T-cell (primary cell): Measurements from ENCODE around the gene PDF. TPM values are rescaled to one million over a fixed set of nuclear protein-coding genes. Genes with fewer than 3 reads are reported as not detected.
A peak's percentile ranks its signal among the peaks of the same experiment; 100 is the strongest.
"Not testable (repeated sequence)": the region's sequence is repeated elsewhere in the genome, so short reads cannot be mapped to it uniquely, and the experiment has no call there.

Experiments used
- ATAC-seq, 4 experiments: fragments of 200-7000 bp in 3 of 4; fragments of 150-1000 bp in 1 of 4; cut with Tn5 transposase; replicated peaks in 1 of 4; 1 replicate in 3 of 4; 2 replicates in 1 of 4; pipeline ENCODE4 v1.10.0; 2021; ENCODE audit warnings: moderate library complexity in 3 of 4, mild to moderate bottlenecking in 2 of 4, moderate number of reproducible peaks in 1 of 4
- CTCF ChIA-PET, 2 donors: fragments of 300-600 bp; sonication (Branson Sonifier 250); formaldehyde crosslinking; loops; one replicate each; lab custom pipeline; 2022; ENCODE audit warnings: antibody characterized with exemption in 2 of 2; lab: Charles Lee
- POLR2A ChIA-PET, 2 donors: fragments of 300-600 bp; sonication (Branson Sonifier 250); formaldehyde crosslinking; loops; one replicate each; lab custom pipeline; 2022; ENCODE audit warnings: antibody characterized with exemption in 2 of 2; lab: Charles Lee
- DNase-seq, 35 experiments: peaks; one replicate each; pipeline versions ENCODE4 v3.0.0 to v3.0.0-alpha.2; 2013 to 2023
- H3K27ac ChIP-seq: one replicate; pipeline ENCODE4 v1.5.1; 2013; ENCODE audit warnings: low read length
- H3K27me3 ChIP-seq, 2 experiments: replicated peaks in 1 of 2; 1 replicate in 1 of 2; 2 replicates in 1 of 2; pipeline versions ENCODE4 v1.6.1 to v1.7.0; 2013; ENCODE audit warnings: low read length in 1 of 2, mixed read lengths in 1 of 2; ENCODE audit not compliant: control insufficient read depth in 2 of 2, insufficient read depth in 2 of 2; ENCODE audit errors: extremely low read depth in 1 of 2
- H3K36me3 ChIP-seq, 2 donors: 1 replicate in 1 of 2; 2 replicates in 1 of 2; pipeline versions ENCODE4 v1.6.1 to v1.7.0; 2013; ENCODE audit warnings: low read length in 1 of 2; ENCODE audit not compliant: control insufficient read depth in 2 of 2, insufficient read depth in 1 of 2; ENCODE audit errors: extremely low read depth in 1 of 2
- H3K4me1 ChIP-seq, 2 experiments: 1 replicate in 1 of 2; 2 replicates in 1 of 2; pipeline versions ENCODE4 v1.6.1 to v1.7.0; 2013; ENCODE audit warnings: low read length in 2 of 2, mixed read lengths in 1 of 2; ENCODE audit not compliant: insufficient read depth in 2 of 2, control insufficient read depth in 1 of 2; ENCODE audit errors: extremely low read depth in 1 of 2
- H3K4me3 ChIP-seq, 2 donors: 1 replicate in 1 of 2; 2 replicates in 1 of 2; pipeline versions ENCODE4 v1.5.1 to v1.7.0; 2013; ENCODE audit warnings: mild to moderate bottlenecking in 2 of 2, low read length in 1 of 2, moderate library complexity in 1 of 2; ENCODE audit not compliant: control insufficient read depth in 1 of 2; ENCODE audit errors: extremely low read depth in 1 of 2
- H3K9me3 ChIP-seq: 2 replicates; pipeline ENCODE4 v1.7.0; 2013
- H3K27ac Mint-ChIP-seq, 2 donors: one replicate each; pipeline ENCODE4 v1.8.0; 2020 to 2021; ENCODE audit warnings: mild to moderate bottlenecking in 2 of 2, mixed read lengths in 2 of 2
- H3K27me3 Mint-ChIP-seq, 2 donors: one replicate each; pipeline ENCODE4 v1.8.0; 2021 to 2022; ENCODE audit warnings: mixed read lengths in 2 of 2
- H3K36me3 Mint-ChIP-seq: one replicate; pipeline ENCODE4 v1.8.0; 2021; ENCODE audit warnings: mixed read lengths
- H3K4me1 Mint-ChIP-seq, 3 donors: one replicate each; pipeline ENCODE4 v1.8.0; 2020 to 2022; ENCODE audit warnings: mixed read lengths in 3 of 3, mild to moderate bottlenecking in 1 of 3
- H3K4me3 Mint-ChIP-seq, 3 donors: one replicate each; pipeline ENCODE4 v1.8.0; 2020 to 2022; ENCODE audit warnings: mild to moderate bottlenecking in 3 of 3, mixed read lengths in 3 of 3, moderate library complexity in 3 of 3
- H3K9me3 Mint-ChIP-seq, 3 donors: one replicate each; pipeline ENCODE4 v1.8.0; 2020 to 2022; ENCODE audit warnings: mixed read lengths in 3 of 3
- WGBS: methylation state at CpG from one replicate; pipeline ENCODE4 v1.1.5; 2013; ENCODE audit warnings: missing lambda C conversion rate; ENCODE audit not compliant: insufficient coverage; 5-methylcytosine and 5-hydroxymethylcytosine counted together
- total RNA-seq, 35 experiments: library from RNA in 6 of 35; stranded (reverse) in 6 of 35; fragments of 120-200 nt in 1 of 35; gene quantifications; one replicate each; pipeline versions ENCODE4 v1.2.1 to v1.2.4 and lab custom pipeline; 2013 to 2026

The PDF gene
- total RNA-seq, 5 donors from 2014 or later (not counting 1 experiment from before 2014, with no cell fraction given): 5.3 to 20.5 (median 16.1) TPM

DNA sequence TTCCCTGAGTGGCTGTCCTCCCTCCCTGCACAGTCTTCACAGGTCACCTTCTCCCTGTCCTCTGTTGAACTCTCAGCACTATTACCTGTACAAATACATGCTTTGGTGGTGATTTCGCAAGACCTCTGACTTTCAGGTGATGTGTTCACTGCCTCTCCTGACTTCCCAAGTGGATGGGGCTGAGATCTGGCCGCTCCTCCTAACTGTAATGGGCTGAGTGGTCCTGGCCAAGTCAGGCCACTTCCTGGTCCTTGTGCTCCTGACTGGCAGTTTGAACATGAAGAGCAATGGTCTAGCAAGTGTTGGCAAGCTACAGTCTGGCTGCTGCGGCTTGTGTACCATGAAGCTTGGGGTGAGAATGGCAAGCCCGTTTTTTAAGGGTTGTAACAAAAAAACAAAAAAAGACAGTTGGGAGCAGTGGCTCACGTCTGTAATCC, 32.9 kb upstream of the PDF start:
- H3K27ac Mint-ChIP-seq: no peak overlapping the region
- H3K27me3 ChIP-seq: no peaks in the 10 kb centered on the region
- no peaks in the 10 kb centered on the region for H3K27me3 Mint-ChIP-seq
- H3K4me1 Mint-ChIP-seq: peaks cover 5 to 13% (median 7%) of the 10 kb centered on the region in 3 donors
- no peaks in the 10 kb centered on the region for H3K4me1 ChIP-seq
- no peaks in the 10 kb centered on the region for H3K9me3 ChIP-seq
- POLR2A ChIA-PET: no interaction called here
- ATAC-seq: no peak
- no peaks in the 10 kb centered on the region for H3K9me3 Mint-ChIP-seq
- WGBS: 100% methylated on average over 4 of the region's 5 CpGs
- H3K27ac ChIP-seq: no peak overlapping the region
- no peak overlapping the region for H3K4me3 Mint-ChIP-seq
- CTCF ChIA-PET: no interaction called here
- no peak for DNase-seq
- H3K36me3 Mint-ChIP-seq: peaks cover 42% of the 10 kb centered on the region
- peaks cover 14 to 62% of the 10 kb centered on the region in 2 donors for H3K36me3 ChIP-seq
- no peak overlapping the region for H3K4me3 ChIP-seq

DNA sequence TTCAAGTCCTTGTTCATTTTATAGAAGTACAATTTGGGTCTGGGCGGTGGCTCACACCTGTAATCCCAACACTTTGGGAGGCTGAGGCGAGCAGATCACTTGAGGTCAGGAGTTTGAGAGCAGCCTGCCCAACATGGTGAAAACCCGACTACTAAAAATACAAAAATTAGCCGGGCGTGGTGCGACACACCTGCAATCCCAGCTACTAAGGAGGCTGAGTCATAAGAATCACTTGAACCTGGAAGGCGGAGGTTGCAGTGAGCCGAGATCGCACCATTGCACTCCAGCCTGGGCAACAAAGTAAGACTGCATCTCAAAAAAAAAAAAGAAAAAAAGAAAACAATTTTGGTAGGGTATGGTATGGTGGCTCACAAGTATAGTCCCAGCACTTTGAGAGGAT, 29.7 kb upstream of the PDF start:
- H3K27me3 ChIP-seq, H3K27ac ChIP-seq, H3K4me3 Mint-ChIP-seq, H3K4me1 ChIP-seq, H3K27ac Mint-ChIP-seq, ATAC-seq, DNase-seq, H3K4me3 ChIP-seq, H3K9me3 Mint-ChIP-seq, H3K27me3 Mint-ChIP-seq, CTCF ChIA-PET, POLR2A ChIA-PET, H3K9me3 ChIP-seq: not testable (repeated sequence)
- H3K36me3 ChIP-seq: peaks cover 18 to 53% of the 10 kb centered on the region in 2 donors
- 100% methylated on average over 3 of the region's 9 CpGs for WGBS
- Mint-ChIP-seq H3K36me3 (peaks cover 35% of the 10 kb centered on the region), H3K4me1 (peaks cover 3 to 13% (median 3%) of the 10 kb centered on the region in 3 donors)

DNA sequence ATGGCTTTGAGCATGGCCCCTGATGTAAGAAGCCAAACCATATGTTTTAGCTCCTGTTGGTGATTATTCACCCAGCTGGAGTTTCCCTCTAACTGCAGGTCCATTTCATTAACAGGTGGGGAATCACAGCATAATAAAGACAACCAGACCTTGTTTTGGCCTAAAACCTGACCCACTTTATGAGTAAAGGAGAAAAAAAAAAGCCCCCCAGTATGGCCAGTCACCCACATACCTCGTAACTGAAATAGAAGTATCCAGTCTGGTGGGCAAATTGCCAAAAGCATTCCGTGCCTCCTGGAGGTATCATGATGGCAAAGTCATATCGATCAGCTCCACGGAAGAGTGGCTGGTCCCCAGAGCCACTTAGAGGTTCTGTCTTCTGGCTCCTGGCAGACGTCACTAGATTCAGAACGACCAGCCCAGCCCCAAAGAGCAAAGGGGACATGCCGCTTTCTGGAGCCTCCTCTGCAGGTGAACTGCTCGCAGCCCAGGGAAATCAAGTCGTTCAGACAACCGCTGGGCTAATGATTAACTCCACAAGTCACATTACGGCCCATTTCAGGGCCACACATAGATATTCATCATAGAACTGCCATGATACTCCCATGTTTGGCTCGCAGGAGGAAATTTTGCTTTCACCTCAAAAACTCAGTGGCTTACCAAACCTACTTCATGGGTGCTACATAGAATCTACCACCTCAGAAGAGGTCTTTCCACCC, 21.1 kb upstream of the PDF start, which contains the start of gene TMED6:
TMED6 (minus strand) TSS at position 478 of the 719 bp plus-strand sequence; CDS start at position 445, 33 bp downstream.
- Mint-ChIP-seq H3K27me3 (no peaks in the 10 kb centered on the region), H3K4me1 (peaks cover 0 to 2% (median 0%) of the 10 kb centered on the region in 3 donors), H3K27ac (no peak within 1 kb of the TSS), H3K9me3 (no peaks in the 10 kb centered on the region), H3K4me3 (no peak within 1 kb of the TSS), H3K36me3 (peaks cover 21% of the 10 kb centered on the region)
- WGBS: 97% methylated on average over 10 of the region's 12 CpGs
- peaks cover 0 to 4% of the 10 kb centered on the region in 2 experiments for H3K4me1 ChIP-seq
- peaks cover 6 to 23% of the 10 kb centered on the region in 2 donors for H3K36me3 ChIP-seq
- H3K4me3 ChIP-seq: no peak within 1 kb of the TSS
- ATAC-seq (no peak), DNase-seq (no peak)
- no peak within 1 kb of the TSS for H3K27ac ChIP-seq
- ChIA-PET CTCF (interaction anchor here (0.6 kb wide), 2 partner anchors 23 to 1351 kb away, joined by 3 to 6 read pairs; no protein-coding TSS in a partner anchor), POLR2A (no interaction called here)
- no peaks in the 10 kb centered on the region for H3K27me3 ChIP-seq
- H3K9me3 ChIP-seq: no peaks in the 10 kb centered on the region

DNA sequence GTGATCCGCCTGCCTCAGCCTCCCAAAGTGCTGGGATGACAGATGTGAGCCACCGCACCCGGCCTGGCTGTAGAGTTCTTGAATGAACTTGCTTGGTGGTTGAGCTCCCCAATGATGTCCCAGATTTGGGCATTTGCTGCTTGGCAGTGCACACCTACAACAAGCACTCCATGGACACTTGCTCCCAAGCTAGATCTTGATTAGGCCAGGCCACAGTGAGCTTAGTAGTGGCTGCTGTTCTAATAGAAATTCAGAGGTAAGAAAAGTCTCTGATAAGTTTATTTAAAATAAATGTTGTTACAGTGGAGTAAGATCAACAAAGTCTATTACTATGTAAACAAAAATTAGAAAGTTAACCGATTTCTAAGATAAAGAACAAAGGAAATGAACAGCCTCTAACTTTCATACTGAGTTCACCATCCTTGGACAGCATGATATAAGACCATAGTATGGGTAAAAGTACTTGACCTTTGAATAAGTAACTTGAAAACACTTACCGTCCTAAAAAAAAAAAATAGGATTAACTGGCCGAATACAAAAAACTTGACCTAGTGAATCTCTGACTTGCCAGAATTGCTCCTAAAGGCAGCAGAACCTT, 20.2 kb upstream of the PDF start:
- no peak for DNase-seq
- Mint-ChIP-seq H3K4me1 (peaks cover 0 to 7% (median 0%) of the 10 kb centered on the region in 3 donors), H3K27me3 (no peaks in the 10 kb centered on the region), H3K4me3 (no peak overlapping the region), H3K27ac (no peak overlapping the region), H3K36me3 (peaks cover 14% of the 10 kb centered on the region), H3K9me3 (no peaks in the 10 kb centered on the region)
- H3K4me3 ChIP-seq: no peak overlapping the region
- WGBS: 100% methylated on average over 3 of the region's 6 CpGs
- H3K27ac ChIP-seq: no peak overlapping the region
- no peaks in the 10 kb centered on the region for H3K27me3 ChIP-seq
- H3K4me1 ChIP-seq: peaks cover 0 to 10% of the 10 kb centered on the region in 2 experiments
- ChIA-PET CTCF (interaction anchor here in 1 of 2 donors (0.6 kb wide), 1 partner anchor 24 kb away, joined by 6 read pairs; no protein-coding TSS in a partner anchor), POLR2A (no interaction called here)
- H3K9me3 ChIP-seq: no peaks in the 10 kb centered on the region
- H3K36me3 ChIP-seq: peaks cover 6 to 16% of the 10 kb centered on the region in 2 donors
- no peak for ATAC-seq

GRCh38 chr16:69349536-69349935, 19.1 kb upstream of the PDF start:
- Histone ChIP-seq H3K36me3 (peaks cover 6 to 7% of the 10 kb centered on the region in 2 donors), H3K4me1 (peaks cover 0 to 14% of the 10 kb centered on the region in 2 experiments), H3K9me3 (no peaks in the 10 kb centered on the region), H3K27me3 (no peaks in the 10 kb centered on the region), H3K4me3 (no peak overlapping the region), H3K27ac (no peak overlapping the region)
- WGBS: 100% methylated on average over 3 of the region's 10 CpGs
- Mint-ChIP-seq H3K9me3 (no peaks in the 10 kb centered on the region), H3K4me3 (no peak overlapping the region), H3K27me3 (no peaks in the 10 kb centered on the region), H3K27ac (peak overlapping the region; percentile 6 to 22), H3K4me1 (peaks cover 0 to 7% (median 0%) of the 10 kb centered on the region in 3 donors), H3K36me3 (peaks cover 11% of the 10 kb centered on the region)
- ATAC-seq (no peak), DNase-seq (no peak)
- ChIA-PET POLR2A (no interaction called here), CTCF (no interaction called here)

GRCh38 chr16:69348222-69348621, 17.8 kb upstream of the PDF start:
- peaks cover 0 to 14% of the 10 kb centered on the region in 2 experiments for H3K4me1 ChIP-seq
- H3K9me3 Mint-ChIP-seq: no peaks in the 10 kb centered on the region
- no peaks in the 10 kb centered on the region for H3K27me3 Mint-ChIP-seq
- H3K27me3 ChIP-seq: no peaks in the 10 kb centered on the region
- no peak overlapping the region for H3K4me3 ChIP-seq
- H3K4me1 Mint-ChIP-seq: peaks cover 0 to 7% (median 0%) of the 10 kb centered on the region in 3 donors
- WGBS: 83% methylated on average over 2 of the region's 6 CpGs
- ChIA-PET CTCF (no interaction called here), POLR2A (no interaction called here)
- no peak overlapping the region for H3K4me3 Mint-ChIP-seq
- DNase-seq (no peak), ATAC-seq (no peak)
- peaks cover 10% of the 10 kb centered on the region for H3K36me3 Mint-ChIP-seq
- H3K36me3 ChIP-seq: peaks cover 6 to 16% of the 10 kb centered on the region in 2 donors
- no peak overlapping the region for H3K27ac Mint-ChIP-seq
- H3K9me3 ChIP-seq: no peaks in the 10 kb centered on the region
- no peak overlapping the region for H3K27ac ChIP-seq
